GM12878 (cell line): ENCODE measurements around the gene MYO9B. TPM values are rescaled to one million over a fixed set of nuclear protein-coding genes. Genes with fewer than 3 reads are reported as not detected.

Source experiments
- ATAC-seq: fragments of 200-7000 bp; cut with Tn5 transposase; 3 replicates; pipeline ENCODE4 v1.9.1; 2020; ENCODE audit warnings: mild to moderate bottlenecking, moderate library complexity
- BruUV-seq: library from RNA; stranded (reverse); fragments of 400-500 nt; replicated peaks from 2 replicates; lab custom pipeline; 2021; lab: Mats Ljungman, UMichigan
- CTCF ChIA-PET: fragments of 300-600 bp; sonication (Branson Sonifier 250); formaldehyde crosslinking; extraction: SDS; loops from one replicate; lab custom pipeline; 2021; ENCODE audit warnings: inconsistent platforms; lab: Yijun Ruan, JAX
- POLR2A ChIA-PET: fragments of 350-600 bp; formaldehyde crosslinking; extraction: SDS; loops from one replicate; lab custom pipeline; 2021; ENCODE audit warnings: inconsistent platforms; lab: Charles Lee
- RAD21 ChIA-PET: fragments of 300-600 bp; sonication (Branson Sonifier 250); formaldehyde crosslinking; loops from one replicate; lab custom pipeline; 2023; ENCODE audit warnings: antibody characterized with exemption; ENCODE audit not compliant: unreplicated experiment; lab: Charles Lee
- SMC1A ChIA-PET: fragments of 300-600 bp; sonication (Branson Sonifier 250); formaldehyde crosslinking; loops from one replicate; lab custom pipeline; 2023; ENCODE audit not compliant: unreplicated experiment, uncharacterized antibody; lab: Charles Lee
- DNase-seq: peaks from one replicate; pipeline ENCODE4 v3.0.0-alpha.2; 2011; ENCODE audit warnings: low read depth, low spot score
- FAIRE-seq: peaks from 3 replicates; lab custom pipeline; 2011; peaks lifted over from hg19 to GRCh38; lab: Jason Lieb, UNC
- H2AFZ ChIP-seq: 2 replicates; pipeline ENCODE4 v1.6.0; 2011; ENCODE audit warnings: low read depth, low read length, control low read depth; ENCODE audit not compliant: control insufficient read depth
- H3K27ac ChIP-seq: 2 replicates; pipeline ENCODE4 v1.5.1; 2011; ENCODE audit warnings: control low read depth; ENCODE audit not compliant: control insufficient read depth, insufficient read depth
- H3K27me3 ChIP-seq, 2 experiments: replicated peaks in 1 of 2; 2 replicates each; pipeline versions ENCODE4 v1.6.0 to v1.6.1; 2011; ENCODE audit warnings: low read length in 1 of 2; ENCODE audit not compliant: control insufficient read depth in 2 of 2, insufficient read depth in 2 of 2
- H3K36me3 ChIP-seq, 2 experiments: 2 replicates each; pipeline ENCODE4 v1.5.1; 2011; ENCODE audit warnings: low read length in 1 of 2; ENCODE audit not compliant: control insufficient read depth in 2 of 2, insufficient read depth in 2 of 2
- H3K4me1 ChIP-seq: 2 replicates; pipeline ENCODE4 v1.6.1; 2011; ENCODE audit warnings: mild to moderate bottlenecking, low read length, moderate library complexity, mixed read lengths; ENCODE audit not compliant: control insufficient read depth, insufficient read depth
- H3K4me2 ChIP-seq: 2 replicates; pipeline ENCODE4 v1.6.0; 2011; ENCODE audit warnings: control low read depth; ENCODE audit not compliant: control insufficient read depth, insufficient read depth
- H3K4me3 ChIP-seq: fragments of 200-600 bp; sonication (generic); 2 replicates; pipeline ENCODE4 v1.5.1; 2016
- H3K79me2 ChIP-seq: 2 replicates; pipeline ENCODE4 v1.6.0; 2011; ENCODE audit warnings: low read length; ENCODE audit not compliant: control insufficient read depth, insufficient read depth
- H3K9ac ChIP-seq: 2 replicates; pipeline ENCODE4 v1.8.0; 2011; ENCODE audit warnings: low read length, control low read depth, mixed read lengths; ENCODE audit not compliant: control insufficient read depth, insufficient read depth
- H3K9me3 ChIP-seq: replicated peaks from 3 replicates; pipeline ENCODE4 v1.5.1; 2011; ENCODE audit warnings: mild to moderate bottlenecking, low read length; ENCODE audit not compliant: control insufficient read depth, insufficient read depth
- H4K20me1 ChIP-seq: 2 replicates; pipeline ENCODE4 v1.6.0; 2011; ENCODE audit not compliant: control insufficient read depth, insufficient read depth
- BACH1 ChIP-seq: fragments of 450-650 bp; IDR thresholded peaks from 2 replicates; pipeline ENCODE4 v1.6.1; 2017; ENCODE audit warnings: mild to moderate bottlenecking, borderline replicate concordance
- BRCA1 ChIP-seq: IDR thresholded peaks from 2 replicates; pipeline ENCODE4 v1.6.1; 2011; ENCODE audit warnings: low read depth, low read length, improper control_type of control experiment
- FOXK2 ChIP-seq: fragments of 450-650 bp; IDR thresholded peaks from 2 replicates; pipeline ENCODE4 v1.6.1; 2017; ENCODE audit warnings: mild to moderate bottlenecking, moderate library complexity
- HDAC2 ChIP-seq: fragments of 200-600 bp; sonication (generic); IDR thresholded peaks from 2 replicates; pipeline ENCODE4 v1.6.1; 2017
- KDM1A ChIP-seq: fragments of 200-600 bp; sonication (generic); IDR thresholded peaks from 2 replicates; pipeline ENCODE4 v1.6.1; 2016; ENCODE audit warnings: borderline replicate concordance
- NFYB ChIP-seq: IDR thresholded peaks from 2 replicates; pipeline ENCODE4 v1.6.1; 2011; ENCODE audit warnings: low read depth, mild to moderate bottlenecking, low read length, improper control_type of control experiment, moderate library complexity; ENCODE audit not compliant: insufficient read depth
- PML ChIP-seq: IDR thresholded peaks from 2 replicates; pipeline ENCODE4 v1.6.1; 2012; ENCODE audit warnings: low read length, inconsistent platforms
- POLR2AphosphoS5 ChIP-seq: IDR thresholded peaks from 2 replicates; pipeline ENCODE4 v1.6.1; 2011; ENCODE audit warnings: mild to moderate bottlenecking, low read length, inconsistent platforms
- RFX5 ChIP-seq: IDR thresholded peaks from 2 replicates; pipeline ENCODE4 v1.6.1; 2011; ENCODE audit warnings: low read depth, low read length, improper control_type of control experiment
- SMC3 ChIP-seq: IDR thresholded peaks from 2 replicates; pipeline ENCODE4 v1.6.1; 2011; ENCODE audit warnings: low read length, improper control_type of control experiment, borderline replicate concordance
- SREBF1 ChIP-seq: IDR thresholded peaks from 2 replicates; pipeline ENCODE4 v1.6.1; 2012; ENCODE audit warnings: mild to moderate bottlenecking, low read length
- ZNF274 ChIP-seq: IDR thresholded peaks from one replicate; pipeline ENCODE4 v1.8.0; 2011; ENCODE audit not compliant: insufficient read length, insufficient read depth
- ZSCAN29 ChIP-seq: fragments of 450-650 bp; IDR thresholded peaks from 2 replicates; pipeline ENCODE4 v1.6.1; 2017; ENCODE audit warnings: mild to moderate bottlenecking, moderate library complexity
- WGBS: methylation state at CpG from one replicate; pipeline ENCODE4 v1.1.6; 2016; ENCODE audit warnings: low lambda C conversion rate; ENCODE audit not compliant: insufficient replicate concordance, insufficient coverage; ENCODE audit errors: missing lambda C conversion rate; 5-methylcytosine and 5-hydroxymethylcytosine counted together
- in situ Hi-C: fragments of 300-500 bp; cut with MboI; formaldehyde crosslinking; loops from 9 replicates; pipeline ENCODE4 v1.14.3; 2018; ENCODE audit warnings: mixed read lengths
- intact Hi-C: fragments of 100-400 bp; cut with micrococcal nuclease; formaldehyde crosslinking; loops from one replicate; pipeline ENCODE4 v1.14.2; 2022; ENCODE audit not compliant: unreplicated experiment
- polyA plus RNA-seq, 11 experiments: library from polyadenylated mRNA; depleted of rRNA in 4 of 11; unstranded in 6 of 11; stranded (reverse) in 5 of 11; fragments of >200 nt; fragmentation: Nextera tagmentation in 4 of 11; fragmentation: Illumina TruSeq in 1 of 11; extraction: Ambion mirVana in 4 of 11; extraction: Trizol in 1 of 11; gene quantifications; 1 replicate in 1 of 11; 2 replicates in 10 of 11; pipeline versions ENCODE4 v1.2.1 to v1.2.3, GENCODE V29; 2011 to 2016; ENCODE audit warnings: inconsistent platforms in 2 of 11, missing spikeins in 2 of 11, low read depth in 1 of 11
- total RNA-seq, 4 experiments: library from RNA; depleted of rRNA in 3 of 4; stranded (reverse); fragments of >200 nt in 3 of 4; fragmentation: Illumina TruSeq in 1 of 4; extraction: Trizol in 1 of 4; gene quantifications; 2 replicates each; pipeline versions ENCODE4 v1.2.1 to v1.2.3, GENCODE V29; 2013 to 2021
- TF ChIP-seq, protein P1 (sequence below): fragments of 450-650 bp; IDR thresholded peaks from 2 replicates; pipeline ENCODE4 v1.6.1; 2014; ENCODE audit warnings: mild to moderate bottlenecking
- TF ChIP-seq, protein P2 (sequence below): fragments of 450-650 bp; IDR thresholded peaks from 2 replicates; pipeline ENCODE4 v1.6.1; 2018; ENCODE audit warnings: mild to moderate bottlenecking, low read depth, moderate library complexity; ENCODE audit not compliant: partially characterized antibody
- TF ChIP-seq, protein P3 (sequence below): IDR thresholded peaks from 2 replicates; pipeline ENCODE4 v1.6.1; 2012; ENCODE audit warnings: improper control_type of control experiment, low read depth, low read length; ENCODE audit not compliant: insufficient replicate concordance

The MYO9B gene
- total and polyA plus RNA-seq, 10 of the 15 experiments (the other 5 are each of a cell fraction or from before 2014, with no cell fraction given), result 5.4 to 165 (median 45.8) TPM

DNA sequence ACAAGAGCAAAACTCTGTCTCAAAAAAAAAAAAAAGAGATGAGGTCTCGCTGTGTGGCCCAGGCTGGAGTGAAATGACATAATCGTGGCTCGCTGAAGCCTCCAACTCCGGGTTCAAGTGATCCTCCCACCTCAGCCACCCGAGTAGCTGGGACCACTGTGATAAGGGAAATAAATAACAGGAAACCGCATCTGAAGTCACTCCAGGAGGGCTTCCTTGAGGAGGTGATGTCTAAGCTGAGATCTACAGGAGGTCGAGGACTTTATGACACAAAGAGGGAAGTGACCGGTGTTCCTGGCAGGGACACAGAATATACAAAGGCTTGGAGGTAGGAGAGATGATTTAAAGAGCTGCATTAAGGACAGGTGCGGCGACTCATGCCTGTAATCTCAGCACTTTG is 179.1 kb downstream of the MYO9B start (continued):
- TF ChIP-seq, protein P1, sequence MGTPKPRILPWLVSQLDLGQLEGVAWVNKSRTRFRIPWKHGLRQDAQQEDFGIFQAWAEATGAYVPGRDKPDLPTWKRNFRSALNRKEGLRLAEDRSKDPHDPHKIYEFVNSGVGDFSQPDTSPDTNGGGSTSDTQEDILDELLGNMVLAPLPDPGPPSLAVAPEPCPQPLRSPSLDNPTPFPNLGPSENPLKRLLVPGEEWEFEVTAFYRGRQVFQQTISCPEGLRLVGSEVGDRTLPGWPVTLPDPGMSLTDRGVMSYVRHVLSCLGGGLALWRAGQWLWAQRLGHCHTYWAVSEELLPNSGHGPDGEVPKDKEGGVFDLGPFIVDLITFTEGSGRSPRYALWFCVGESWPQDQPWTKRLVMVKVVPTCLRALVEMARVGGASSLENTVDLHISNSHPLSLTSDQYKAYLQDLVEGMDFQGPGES, result no peak
- no peak for TF ChIP-seq FOXK2
- no peak for TF ChIP-seq NFYB
- TF ChIP-seq ZNF274, result no peak
- no peak for TF ChIP-seq ZSCAN29
- no peak for TF ChIP-seq SREBF1

DNA sequence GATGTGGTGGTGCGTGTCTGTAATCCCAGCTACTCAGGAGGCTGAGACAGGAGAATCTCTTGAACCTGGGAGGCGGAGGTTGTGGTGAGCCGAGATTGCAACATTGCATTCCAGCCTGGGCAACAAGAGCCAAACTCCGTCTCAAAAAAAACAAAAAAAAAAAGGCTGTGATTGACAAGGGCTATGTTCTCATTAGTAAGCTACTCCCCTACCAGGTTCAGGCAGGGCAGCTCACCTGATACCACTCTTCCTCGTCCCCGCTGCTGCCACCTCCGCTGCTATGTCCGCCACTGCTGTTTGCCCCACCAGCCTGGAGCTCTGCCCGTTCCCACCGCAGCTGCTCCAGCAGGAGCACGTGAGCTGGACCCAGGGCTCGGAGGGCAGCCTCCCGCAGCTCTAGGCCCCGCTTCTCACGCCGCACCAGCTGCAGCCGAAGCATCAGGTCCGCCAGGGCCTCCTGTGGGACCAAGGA is 179.6 kb downstream of the MYO9B start:
- POLR2A ChIA-PET, result interaction anchor here (0.8 to 1.6 kb wide), 2 partner anchors 11 to 17 kb away, joined by 3 read pairs; no protein-coding TSS in a partner anchor
- DNase-seq (no peak), ATAC-seq (no peak), FAIRE-seq (no peak)
- RAD21 ChIA-PET, result interaction anchor here (1.7 kb wide), 1 partner anchor 12 kb away, joined by 7 read pairs; the partner anchor contains the start of gene BABAM1
- SMC1A ChIA-PET, result interaction anchor here (1.1 to 1.2 kb wide), 2 partner anchors 14 to 26 kb away, joined by 3 read pairs; partner anchors contain the start of gene ANKLE1
- H3K4me3 ChIP-seq, result no peak overlapping the region
- no peaks in the 10 kb centered on the region for H3K27me3 ChIP-seq
- H3K36me3 ChIP-seq, result no peaks in the 10 kb centered on the region
- H3K9me3 ChIP-seq, result no peaks in the 10 kb centered on the region; the same call in 2 of the 3 replicates
- in situ Hi-C loops, result no loop called here
- intact Hi-C loops, result no loop called here
- H2AFZ ChIP-seq, result no peak overlapping the region
- no peaks in the 10 kb centered on the region for H3K79me2 ChIP-seq
- no peak overlapping the region for H3K9ac ChIP-seq
- H3K4me1 ChIP-seq, result no peaks in the 10 kb centered on the region
- no peak overlapping the region for H3K4me2 ChIP-seq
- WGBS, result 85% methylated on average over 18 of the region's 18 CpGs
- no peaks in the 10 kb centered on the region for H4K20me1 ChIP-seq
- H3K27ac ChIP-seq, result no peak overlapping the region
- BruUV-seq, result no TSS peak
- CTCF ChIA-PET, result interaction anchor here (1.3 to 2.7 kb wide), 4 partner anchors 9 to 38 kb away, joined by 3 to 14 read pairs (median 6); partner anchors contain the start of genes BABAM1 and USHBP1
- TF ChIP-seq, protein P2, sequence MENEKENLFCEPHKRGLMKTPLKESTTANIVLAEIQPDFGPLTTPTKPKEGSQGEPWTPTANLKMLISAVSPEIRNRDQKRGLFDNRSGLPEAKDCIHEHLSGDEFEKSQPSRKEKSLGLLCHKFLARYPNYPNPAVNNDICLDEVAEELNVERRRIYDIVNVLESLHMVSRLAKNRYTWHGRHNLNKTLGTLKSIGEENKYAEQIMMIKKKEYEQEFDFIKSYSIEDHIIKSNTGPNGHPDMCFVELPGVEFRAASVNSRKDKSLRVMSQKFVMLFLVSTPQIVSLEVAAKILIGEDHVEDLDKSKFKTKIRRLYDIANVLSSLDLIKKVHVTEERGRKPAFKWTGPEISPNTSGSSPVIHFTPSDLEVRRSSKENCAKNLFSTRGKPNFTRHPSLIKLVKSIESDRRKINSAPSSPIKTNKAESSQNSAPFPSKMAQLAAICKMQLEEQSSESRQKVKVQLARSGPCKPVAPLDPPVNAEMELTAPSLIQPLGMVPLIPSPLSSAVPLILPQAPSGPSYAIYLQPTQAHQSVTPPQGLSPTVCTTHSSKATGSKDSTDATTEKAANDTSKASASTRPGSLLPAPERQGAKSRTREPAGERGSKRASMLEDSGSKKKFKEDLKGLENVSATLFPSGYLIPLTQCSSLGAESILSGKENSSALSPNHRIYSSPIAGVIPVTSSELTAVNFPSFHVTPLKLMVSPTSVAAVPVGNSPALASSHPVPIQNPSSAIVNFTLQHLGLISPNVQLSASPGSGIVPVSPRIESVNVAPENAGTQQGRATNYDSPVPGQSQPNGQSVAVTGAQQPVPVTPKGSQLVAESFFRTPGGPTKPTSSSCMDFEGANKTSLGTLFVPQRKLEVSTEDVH, result no peak
- TF ChIP-seq BRCA1 (no peak), KDM1A (no peak), PML (no peak), BACH1 (no peak), HDAC2 (no peak), POLR2AphosphoS5 (no peak), SMC3 (no peak), RFX5 (no peak)
- TF ChIP-seq, protein P3, sequence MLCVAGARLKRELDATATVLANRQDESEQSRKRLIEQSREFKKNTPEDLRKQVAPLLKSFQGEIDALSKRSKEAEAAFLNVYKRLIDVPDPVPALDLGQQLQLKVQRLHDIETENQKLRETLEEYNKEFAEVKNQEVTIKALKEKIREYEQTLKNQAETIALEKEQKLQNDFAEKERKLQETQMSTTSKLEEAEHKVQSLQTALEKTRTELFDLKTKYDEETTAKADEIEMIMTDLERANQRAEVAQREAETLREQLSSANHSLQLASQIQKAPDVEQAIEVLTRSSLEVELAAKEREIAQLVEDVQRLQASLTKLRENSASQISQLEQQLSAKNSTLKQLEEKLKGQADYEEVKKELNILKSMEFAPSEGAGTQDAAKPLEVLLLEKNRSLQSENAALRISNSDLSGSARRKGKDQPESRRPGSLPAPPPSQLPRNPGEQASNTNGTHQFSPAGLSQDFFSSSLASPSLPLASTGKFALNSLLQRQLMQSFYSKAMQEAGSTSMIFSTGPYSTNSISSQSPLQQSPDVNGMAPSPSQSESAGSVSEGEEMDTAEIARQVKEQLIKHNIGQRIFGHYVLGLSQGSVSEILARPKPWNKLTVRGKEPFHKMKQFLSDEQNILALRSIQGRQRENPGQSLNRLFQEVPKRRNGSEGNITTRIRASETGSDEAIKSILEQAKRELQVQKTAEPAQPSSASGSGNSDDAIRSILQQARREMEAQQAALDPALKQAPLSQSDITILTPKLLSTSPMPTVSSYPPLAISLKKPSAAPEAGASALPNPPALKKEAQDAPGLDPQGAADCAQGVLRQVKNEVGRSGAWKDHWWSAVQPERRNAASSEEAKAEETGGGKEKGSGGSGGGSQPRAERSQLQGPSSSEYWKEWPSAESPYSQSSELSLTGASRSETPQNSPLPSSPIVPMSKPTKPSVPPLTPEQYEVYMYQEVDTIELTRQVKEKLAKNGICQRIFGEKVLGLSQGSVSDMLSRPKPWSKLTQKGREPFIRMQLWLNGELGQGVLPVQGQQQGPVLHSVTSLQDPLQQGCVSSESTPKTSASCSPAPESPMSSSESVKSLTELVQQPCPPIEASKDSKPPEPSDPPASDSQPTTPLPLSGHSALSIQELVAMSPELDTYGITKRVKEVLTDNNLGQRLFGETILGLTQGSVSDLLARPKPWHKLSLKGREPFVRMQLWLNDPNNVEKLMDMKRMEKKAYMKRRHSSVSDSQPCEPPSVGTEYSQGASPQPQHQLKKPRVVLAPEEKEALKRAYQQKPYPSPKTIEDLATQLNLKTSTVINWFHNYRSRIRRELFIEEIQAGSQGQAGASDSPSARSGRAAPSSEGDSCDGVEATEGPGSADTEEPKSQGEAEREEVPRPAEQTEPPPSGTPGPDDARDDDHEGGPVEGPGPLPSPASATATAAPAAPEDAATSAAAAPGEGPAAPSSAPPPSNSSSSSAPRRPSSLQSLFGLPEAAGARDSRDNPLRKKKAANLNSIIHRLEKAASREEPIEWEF, result no peak
